ENCODE results near the gene NT5DC2.

- no peak for TF ChIP-seq EZH2 (IDR thresholded peaks at IDR 0.05)
- TF ChIP-seq POLR2AphosphoS5 (IDR thresholded peaks at IDR 0.05; ENCODE audit: borderline replicate concordance, low read depth, low read length): no peak
- TF ChIP-seq FOXP2 (optimal IDR thresholded peaks at IDR 0.05; ENCODE audit: control extremely low read depth, extremely low read length, insufficient read depth): no peak
Observed at GRCh38 chr3:52488746-52489145, 44.9 kb downstream of the NT5DC2 start.

Measured in SK-N-MC (cell line).